ENCODE data around the gene ZNF45.
"Not testable (repeated sequence)": the region's sequence is repeated elsewhere in the genome, so short reads cannot be mapped to it uniquely, and the experiment has no call there.

Gene ZNF45

GRCh38 chr19:43913383-43913782 lies 21.7 kb downstream of the ZNF45 start:
- no peak for DNase-seq (ENCODE audit: low read depth)

- no peak for DNase-seq (ENCODE audit: low read depth)
Measured at GRCh38 chr19:43910884-43911283, 24.2 kb downstream of the ZNF45 start.

GRCh38 chr19:43908659-43909058 lies 26.4 kb downstream of the ZNF45 start:
- no peak for DNase-seq (ENCODE audit: low read depth)

- DNase-seq (ENCODE audit: low read depth): no peak
Measured at GRCh38 chr19:43906774-43907173, 28.3 kb downstream of the ZNF45 start.

- DNase-seq (ENCODE audit: low read depth): no peak
Measured at GRCh38 chr19:43905897-43906296, 29.2 kb downstream of the ZNF45 start.

GRCh38 chr19:43902399-43902798 lies 32.7 kb downstream of the ZNF45 start:
- no peak for DNase-seq (ENCODE audit: low read depth)

- peak; percentile 35 for DNase-seq (ENCODE audit: low read depth)
Measured at GRCh38 chr19:43901395-43902390, 33.4 kb downstream of the ZNF45 start.

GRCh38 chr19:43895727-43896308 lies 39.3 kb downstream of the ZNF45 start:
- DNase-seq (ENCODE audit: low read depth): no peak

GRCh38 chr19:43883864-43884263 lies 51.2 kb downstream of the ZNF45 start, which contains the start of gene ZNF404:
ZNF404 (minus strand) TSS chr19:43883964.
- DNase-seq (ENCODE audit: low read depth): no peak

GRCh38 chr19:43880483-43880882 lies 54.6 kb downstream of the ZNF45 start:
- no peak for DNase-seq (ENCODE audit: low read depth)

- DNase-seq (ENCODE audit: low read depth): no peak
Measured at GRCh38 chr19:43872547-43873336, 62.3 kb downstream of the ZNF45 start.

- not testable (repeated sequence) for DNase-seq (ENCODE audit: low read depth)
Measured at GRCh38 chr19:43866923-43867322, 68.2 kb downstream of the ZNF45 start.

All from stimulated activated CD8-positive, alpha-beta memory T cell treated with anti-CD3 and anti-CD28 coated beads, Interleukin-15, amount 100 ng/mL, for 24 hours (primary cell).